Lower leg skin (tissue), 3 donors: Measurements from ENCODE around the gene RGS13.

ENCODE experiments used
- CTCF ChIP-seq, 3 donors: fragments of 450-650 bp; IDR thresholded peaks; one replicate each; pipeline ENCODE4 v1.5.1; 2016; ENCODE audit warnings: antibody characterized with exemption in 3 of 3, mild to moderate bottlenecking in 3 of 3, moderate library complexity in 2 of 3
- POLR2A ChIP-seq, 2 donors: fragments of 450-650 bp; IDR thresholded peaks; one replicate each; pipeline ENCODE4 v1.6.1; 2016 to 2017; ENCODE audit warnings: antibody characterized with exemption in 2 of 2, mild to moderate bottlenecking in 1 of 2, moderate library complexity in 1 of 2

GRCh38 chr1:192615055-192615454 is 20.9 kb upstream of the RGS13 start:
- no peak for TF ChIP-seq CTCF (IDR thresholded peaks at IDR 0.05)
- no peak for TF ChIP-seq POLR2A (IDR thresholded peaks at IDR 0.05)
